Parietal lobe (tissue), 2 donors: Measurements from ENCODE around the gene JAZF1. TPM values are rescaled to one million over a fixed set of nuclear protein-coding genes. Genes with fewer than 3 reads are reported as not detected.

Source experiments
- small RNA-seq: library from RNA; depleted of rRNA; stranded (forward); fragments of <200 nt; gene quantifications from one replicate; pipeline ENCODE3, GENCODE V24; 2014; ENCODE audit warnings: low replicate concordance
- total RNA-seq: library from RNA; depleted of rRNA; stranded (reverse); fragments of >200 nt; gene quantifications from one replicate; pipeline ENCODE4 v1.2.3, GENCODE V29; 2014

The JAZF1 gene
- total RNA-seq = 45.1 TPM

DNA sequence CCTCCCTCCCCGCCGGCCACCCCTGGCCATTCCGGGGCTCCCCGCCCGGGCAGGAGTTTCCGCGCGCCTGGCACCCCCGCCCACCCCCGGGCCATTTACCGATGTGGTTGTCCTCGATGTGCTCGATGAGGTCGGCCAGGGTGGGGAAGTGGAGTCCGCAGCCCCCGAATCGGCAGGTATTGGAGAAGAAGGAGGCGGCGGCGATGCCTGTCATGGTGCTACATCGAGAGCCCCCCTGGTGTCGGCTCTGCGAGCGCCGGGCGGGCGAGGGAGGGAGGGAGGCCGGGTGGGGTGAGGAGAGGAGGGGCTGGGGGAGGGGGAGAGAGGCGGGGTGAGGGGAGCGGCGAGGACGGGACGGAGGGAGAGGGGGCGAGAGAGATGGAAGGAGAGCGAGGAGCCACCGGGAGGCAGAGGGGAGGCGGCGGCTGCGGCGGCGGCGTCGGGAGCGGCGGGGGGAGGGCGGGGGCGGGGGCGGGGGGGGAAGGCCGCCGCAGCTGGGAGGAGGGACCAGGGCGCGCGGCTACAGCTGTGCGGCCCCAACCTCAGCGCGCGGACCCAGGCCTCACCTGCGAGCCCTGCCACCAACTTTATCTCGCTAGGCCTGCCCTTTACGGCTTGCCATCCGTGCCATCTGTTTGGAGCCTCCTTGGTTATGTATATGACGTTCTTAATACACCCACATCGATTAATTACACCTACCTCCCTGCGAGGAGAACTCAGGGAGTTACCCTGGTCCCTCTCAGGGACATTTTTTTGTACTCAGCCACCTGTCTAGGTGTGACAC is at the start of gene JAZF1:
JAZF1 (minus strand) TSS at position 432 of the 784 bp plus-strand sequence.

Small RNA genes lying within 50 kb of the gene (small RNA-seq; reads per million reads assigned to genes)
- gene RNU6-979P = not detected

Other genes starting within 250 kb of the JAZF1 start
- gene CREB5, start 231.7 kb upstream of the JAZF1 start, total RNA-seq = 22.8 TPM